ENCODE results near the gene SMARCC2. TPM values are rescaled to one million over a fixed set of nuclear protein-coding genes. Genes with fewer than 3 reads are reported as not detected.

Gene SMARCC2
- polyA plus RNA-seq, 3 donors = 22.2 to 63.7 (median 43.5) TPM

DNA sequence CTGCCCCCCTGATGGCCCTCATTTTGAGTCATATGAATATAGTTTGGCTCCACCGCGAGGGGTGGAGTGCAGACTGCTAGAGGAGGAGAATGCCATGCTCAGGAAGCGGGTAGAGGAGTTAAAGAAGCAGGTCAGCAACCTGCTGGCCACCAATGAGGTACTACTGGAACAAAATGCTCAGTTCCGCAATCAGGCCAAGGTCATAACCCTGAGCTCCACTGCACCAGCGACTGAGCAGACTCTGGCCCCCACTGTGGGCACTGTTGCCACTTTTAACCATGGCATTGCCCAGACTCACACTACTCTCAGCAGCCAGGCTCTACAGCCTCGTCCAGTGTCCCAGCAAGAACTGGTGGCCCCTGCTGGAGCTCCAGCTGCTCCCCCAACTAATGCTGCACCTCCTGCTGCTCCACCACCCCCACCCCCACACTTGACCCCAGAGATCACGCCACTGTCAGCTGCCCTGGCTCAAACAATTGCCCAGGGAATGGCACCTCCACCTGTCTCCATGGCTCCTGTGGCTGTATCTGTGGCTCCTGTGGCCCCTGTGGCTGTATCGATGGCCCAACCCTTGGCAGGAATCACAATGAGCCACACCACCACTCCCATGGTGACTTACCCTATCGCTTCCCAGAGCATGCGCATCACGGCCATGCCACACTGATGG is 67.9 kb downstream of the SMARCC2 start:
- Mint-ChIP-seq H3K27ac (peak overlapping the region in 2 of 7 donors; percentile 45 to 65), H3K9me3 (no peaks in the 10 kb centered on the region), H3K4me1 (peaks cover 55% of the 10 kb centered on the region), H3K27me3 (ENCODE audit: low read depth in 3 of 3) (peaks cover 0 to 1% (median 0%) of the 10 kb centered on the region in 3 donors), H3K36me3 (peaks cover 31 to 41% of the 10 kb centered on the region in 2 donors), H3K4me3 (no peak overlapping the region)
- H3K27ac ChIP-seq (ENCODE audit: low read depth in 1 of 2, low read length in 2 of 2) = no peak overlapping the region
- H2AFZ ChIP-seq (ENCODE audit: insufficient read depth, low read depth, low read length, poor library complexity, severe bottlenecking) = no peak overlapping the region
- H3K9me3 ChIP-seq (replicated peaks in 1 of 2; ENCODE audit: control insufficient read depth in 1 of 2, insufficient read depth in 1 of 2, low read length in 2 of 2) = no peaks in the 10 kb centered on the region
- peaks cover 83% of the 10 kb centered on the region for H3K79me2 ChIP-seq (ENCODE audit: insufficient read depth, low read length)
- H3K4me3 ChIP-seq (replicated peaks in 1 of 3; ENCODE audit: low read depth in 2 of 3, low read length in 3 of 3) = no peak overlapping the region
- WGBS (ENCODE audit: insufficient coverage) = 97% methylated on average over 8 of the region's 11 CpGs
- no peaks in the 10 kb centered on the region for H3K27me3 ChIP-seq (ENCODE audit: control insufficient read depth in 2 of 2, insufficient read depth in 2 of 2, low read length in 2 of 2)
- TF ChIP-seq, protein P1, sequence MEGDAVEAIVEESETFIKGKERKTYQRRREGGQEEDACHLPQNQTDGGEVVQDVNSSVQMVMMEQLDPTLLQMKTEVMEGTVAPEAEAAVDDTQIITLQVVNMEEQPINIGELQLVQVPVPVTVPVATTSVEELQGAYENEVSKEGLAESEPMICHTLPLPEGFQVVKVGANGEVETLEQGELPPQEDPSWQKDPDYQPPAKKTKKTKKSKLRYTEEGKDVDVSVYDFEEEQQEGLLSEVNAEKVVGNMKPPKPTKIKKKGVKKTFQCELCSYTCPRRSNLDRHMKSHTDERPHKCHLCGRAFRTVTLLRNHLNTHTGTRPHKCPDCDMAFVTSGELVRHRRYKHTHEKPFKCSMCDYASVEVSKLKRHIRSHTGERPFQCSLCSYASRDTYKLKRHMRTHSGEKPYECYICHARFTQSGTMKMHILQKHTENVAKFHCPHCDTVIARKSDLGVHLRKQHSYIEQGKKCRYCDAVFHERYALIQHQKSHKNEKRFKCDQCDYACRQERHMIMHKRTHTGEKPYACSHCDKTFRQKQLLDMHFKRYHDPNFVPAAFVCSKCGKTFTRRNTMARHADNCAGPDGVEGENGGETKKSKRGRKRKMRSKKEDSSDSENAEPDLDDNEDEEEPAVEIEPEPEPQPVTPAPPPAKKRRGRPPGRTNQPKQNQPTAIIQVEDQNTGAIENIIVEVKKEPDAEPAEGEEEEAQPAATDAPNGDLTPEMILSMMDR (IDR thresholded peaks at IDR 0.05) = no peak
- peaks cover 47 to 58% of the 10 kb centered on the region in 2 donors for H3K4me1 ChIP-seq (ENCODE audit: control insufficient read depth in 1 of 2, insufficient read depth in 2 of 2, low read length in 2 of 2)
- no peak overlapping the region for H3K4me2 ChIP-seq (replicated peaks; ENCODE audit: extremely low read depth, low read length, poor library complexity, severe bottlenecking)
- no peak overlapping the region for H3K9ac ChIP-seq (ENCODE audit: insufficient read depth, low read length, poor library complexity, severe bottlenecking)
- DNase-seq = no peak
- peaks cover 28% of the 10 kb centered on the region for H4K20me1 ChIP-seq (ENCODE audit: insufficient read depth, low read length)
- intact Hi-C loops (cut with micrococcal nuclease) = loop anchor here (5.0 to 10.0 kb wide), 2 partner anchors 66 to 343 kb away; partner anchors contain the start of genes SPRYD4 (in 2 of the 2) and SMARCC2 (in 1 of the 2)
- peaks cover 16 to 31% of the 10 kb centered on the region in 2 donors for H3K36me3 ChIP-seq (replicated peaks in 1 of 2; ENCODE audit: control insufficient read depth in 1 of 2, insufficient read depth in 2 of 2, low read length in 2 of 2)

DNA sequence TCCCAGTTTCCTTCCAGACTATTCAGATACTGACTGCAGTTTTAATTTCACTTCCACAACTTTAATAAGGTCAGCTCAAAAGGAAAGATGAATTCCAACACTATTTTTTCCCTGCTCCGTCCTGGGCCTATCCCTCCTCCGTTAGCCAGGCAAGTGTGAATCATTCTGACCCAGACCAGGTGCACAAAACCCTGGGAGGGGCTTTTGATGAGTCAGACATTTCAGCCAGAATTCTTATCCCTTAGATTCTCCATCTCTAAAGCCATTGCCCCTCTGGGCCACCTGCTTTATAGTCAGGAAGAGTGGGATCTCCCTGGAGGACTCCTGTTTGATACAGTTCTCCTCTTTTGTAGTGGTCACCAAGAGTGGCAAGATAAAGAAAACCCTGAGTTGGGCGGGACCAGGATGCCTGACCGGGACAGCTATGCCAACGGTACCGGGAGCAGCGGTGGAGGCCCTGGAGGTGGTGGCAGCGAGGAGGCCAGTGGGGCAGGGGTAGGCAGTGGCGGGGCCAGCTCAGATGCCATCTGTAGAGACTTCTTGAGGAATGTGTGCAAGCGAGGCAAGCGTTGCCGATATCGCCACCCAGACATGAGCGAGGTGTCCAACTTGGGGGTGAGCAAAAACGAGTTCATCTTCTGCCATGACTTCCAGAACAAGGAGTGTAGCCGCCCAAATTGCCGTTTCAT is 69.0 kb downstream of the SMARCC2 start:
- no peak overlapping the region for H3K4me3 ChIP-seq (replicated peaks in 1 of 3; ENCODE audit: low read depth in 2 of 3, low read length in 3 of 3)
- peaks cover 52% of the 10 kb centered on the region for H3K4me1 Mint-ChIP-seq
- no peaks in the 10 kb centered on the region for H3K9me3 Mint-ChIP-seq
- H3K9ac ChIP-seq (ENCODE audit: insufficient read depth, low read length, poor library complexity, severe bottlenecking) = no peak overlapping the region
- TF ChIP-seq, protein P1 (IDR thresholded peaks at IDR 0.05) = no peak
- H3K27ac Mint-ChIP-seq = peak overlapping the region in 3 of 7 donors; percentile 59 to 100 (median 65)
- peaks cover 16 to 31% of the 10 kb centered on the region in 2 donors for H3K36me3 ChIP-seq (replicated peaks in 1 of 2; ENCODE audit: control insufficient read depth in 1 of 2, insufficient read depth in 2 of 2, low read length in 2 of 2)
- peaks cover 41 to 53% of the 10 kb centered on the region in 2 donors for H3K4me1 ChIP-seq (ENCODE audit: control insufficient read depth in 1 of 2, insufficient read depth in 2 of 2, low read length in 2 of 2)
- H3K27me3 ChIP-seq (ENCODE audit: control insufficient read depth in 2 of 2, insufficient read depth in 2 of 2, low read length in 2 of 2) = no peaks in the 10 kb centered on the region
- H3K36me3 Mint-ChIP-seq = peaks cover 31 to 41% of the 10 kb centered on the region in 2 donors
- no peak overlapping the region for H3K4me2 ChIP-seq (replicated peaks; ENCODE audit: extremely low read depth, low read length, poor library complexity, severe bottlenecking)
- H3K9me3 ChIP-seq (replicated peaks in 1 of 2; ENCODE audit: control insufficient read depth in 1 of 2, insufficient read depth in 1 of 2, low read length in 2 of 2) = no peaks in the 10 kb centered on the region
- WGBS (ENCODE audit: insufficient coverage) = 99% methylated on average over 17 of the region's 17 CpGs
- DNase-seq = no peak
- H4K20me1 ChIP-seq (ENCODE audit: insufficient read depth, low read length) = peaks cover 28% of the 10 kb centered on the region
- H3K79me2 ChIP-seq (ENCODE audit: insufficient read depth, low read length) = peaks cover 83% of the 10 kb centered on the region
- H3K4me3 Mint-ChIP-seq = no peak overlapping the region
- peak overlapping the region in 1 of 2 donors; percentile 4 for H3K27ac ChIP-seq (ENCODE audit: low read depth in 1 of 2, low read length in 2 of 2)
- no peak overlapping the region for H2AFZ ChIP-seq (ENCODE audit: insufficient read depth, low read depth, low read length, poor library complexity, severe bottlenecking)
- no peaks in the 10 kb centered on the region for H3K27me3 Mint-ChIP-seq (ENCODE audit: low read depth in 3 of 3)
- intact Hi-C loops (cut with micrococcal nuclease) = loop anchor here (5.0 to 10.0 kb wide), 2 partner anchors 67 to 344 kb away; partner anchors contain the start of genes SPRYD4 (in 2 of the 2) and SMARCC2 (in 1 of the 2)

Data from CD14-positive monocyte (primary cell).